ENCODE measurements around the gene ACLY.

ACLY gene

DNA sequence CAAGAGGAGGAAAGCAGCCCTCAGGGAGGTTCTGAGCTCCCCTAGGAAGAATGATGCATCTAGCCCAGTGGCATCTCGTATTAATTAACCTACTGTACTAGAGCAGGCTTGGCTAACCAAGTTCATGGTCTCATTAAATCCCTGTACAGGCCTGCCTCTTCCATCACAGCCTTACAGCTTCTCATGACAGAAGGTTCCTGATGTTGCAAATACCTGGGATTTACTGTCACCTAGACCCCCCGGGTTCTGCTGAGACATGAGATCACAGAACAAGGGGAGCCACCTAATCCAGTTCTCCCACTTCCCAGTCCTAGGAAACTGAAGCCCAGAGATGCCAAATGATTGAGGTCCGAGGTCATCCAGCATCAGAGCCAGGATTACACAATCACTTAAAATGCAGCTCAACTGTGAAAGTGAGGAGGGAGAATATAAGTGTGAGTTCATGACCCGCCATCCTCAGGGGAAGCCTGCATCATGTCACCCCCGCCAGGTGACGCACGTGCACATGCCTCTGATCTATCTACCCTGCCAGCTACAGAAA is 23.9 kb downstream of the ACLY start (continued):
- TF ChIP-seq ZNF548 (tag by site-specific recombination; IDR thresholded peaks at IDR 0.05) = no peak
- no peak for TF ChIP-seq ZBTB8A (tag by site-specific recombination; IDR thresholded peaks at IDR 0.05)
- TF ChIP-seq ZSCAN30 (tag by site-specific recombination; IDR thresholded peaks at IDR 0.05) = no peak
- TF ChIP-seq ZNF416 (tag by site-specific recombination; IDR thresholded peaks at IDR 0.05) = no peak
- no peak for TF ChIP-seq ZNF585B (tag by site-specific recombination; IDR thresholded peaks at IDR 0.05)
- TF ChIP-seq, protein P1, sequence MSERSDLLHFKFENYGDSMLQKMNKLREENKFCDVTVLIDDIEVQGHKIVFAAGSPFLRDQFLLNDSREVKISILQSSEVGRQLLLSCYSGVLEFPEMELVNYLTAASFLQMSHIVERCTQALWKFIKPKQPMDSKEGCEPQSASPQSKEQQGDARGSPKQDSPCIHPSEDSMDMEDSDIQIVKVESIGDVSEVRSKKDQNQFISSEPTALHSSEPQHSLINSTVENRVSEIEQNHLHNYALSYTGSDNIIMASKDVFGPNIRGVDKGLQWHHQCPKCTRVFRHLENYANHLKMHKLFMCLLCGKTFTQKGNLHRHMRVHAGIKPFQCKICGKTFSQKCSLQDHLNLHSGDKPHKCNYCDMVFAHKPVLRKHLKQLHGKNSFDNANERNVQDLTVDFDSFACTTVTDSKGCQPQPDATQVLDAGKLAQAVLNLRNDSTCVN (tag by site-specific recombination; optimal IDR thresholded peaks at IDR 0.05) = no peak
- no peak for TF ChIP-seq TCF7L2 (IDR thresholded peaks at IDR 0.05; ENCODE audit: borderline replicate concordance, low read depth, low read length)
- TF ChIP-seq ZBTB20 (tag by site-specific recombination; IDR thresholded peaks at IDR 0.05) = no peak
- no peak for TF ChIP-seq ZNF266 (tag by site-specific recombination; IDR thresholded peaks at IDR 0.05; ENCODE audit: low read depth)
- TF ChIP-seq ZNF394 (tag by site-specific recombination; IDR thresholded peaks at IDR 0.05; ENCODE audit: borderline replicate concordance) = 0 out of 2 replicates have a peak, but pooled peaks have one; percentile 25
- TF ChIP-seq ZNF324 (tag by site-specific recombination; IDR thresholded peaks at IDR 0.05) = 0 out of 2 replicates have a peak, but pooled peaks have one; percentile 25
- TF ChIP-seq, protein P2, sequence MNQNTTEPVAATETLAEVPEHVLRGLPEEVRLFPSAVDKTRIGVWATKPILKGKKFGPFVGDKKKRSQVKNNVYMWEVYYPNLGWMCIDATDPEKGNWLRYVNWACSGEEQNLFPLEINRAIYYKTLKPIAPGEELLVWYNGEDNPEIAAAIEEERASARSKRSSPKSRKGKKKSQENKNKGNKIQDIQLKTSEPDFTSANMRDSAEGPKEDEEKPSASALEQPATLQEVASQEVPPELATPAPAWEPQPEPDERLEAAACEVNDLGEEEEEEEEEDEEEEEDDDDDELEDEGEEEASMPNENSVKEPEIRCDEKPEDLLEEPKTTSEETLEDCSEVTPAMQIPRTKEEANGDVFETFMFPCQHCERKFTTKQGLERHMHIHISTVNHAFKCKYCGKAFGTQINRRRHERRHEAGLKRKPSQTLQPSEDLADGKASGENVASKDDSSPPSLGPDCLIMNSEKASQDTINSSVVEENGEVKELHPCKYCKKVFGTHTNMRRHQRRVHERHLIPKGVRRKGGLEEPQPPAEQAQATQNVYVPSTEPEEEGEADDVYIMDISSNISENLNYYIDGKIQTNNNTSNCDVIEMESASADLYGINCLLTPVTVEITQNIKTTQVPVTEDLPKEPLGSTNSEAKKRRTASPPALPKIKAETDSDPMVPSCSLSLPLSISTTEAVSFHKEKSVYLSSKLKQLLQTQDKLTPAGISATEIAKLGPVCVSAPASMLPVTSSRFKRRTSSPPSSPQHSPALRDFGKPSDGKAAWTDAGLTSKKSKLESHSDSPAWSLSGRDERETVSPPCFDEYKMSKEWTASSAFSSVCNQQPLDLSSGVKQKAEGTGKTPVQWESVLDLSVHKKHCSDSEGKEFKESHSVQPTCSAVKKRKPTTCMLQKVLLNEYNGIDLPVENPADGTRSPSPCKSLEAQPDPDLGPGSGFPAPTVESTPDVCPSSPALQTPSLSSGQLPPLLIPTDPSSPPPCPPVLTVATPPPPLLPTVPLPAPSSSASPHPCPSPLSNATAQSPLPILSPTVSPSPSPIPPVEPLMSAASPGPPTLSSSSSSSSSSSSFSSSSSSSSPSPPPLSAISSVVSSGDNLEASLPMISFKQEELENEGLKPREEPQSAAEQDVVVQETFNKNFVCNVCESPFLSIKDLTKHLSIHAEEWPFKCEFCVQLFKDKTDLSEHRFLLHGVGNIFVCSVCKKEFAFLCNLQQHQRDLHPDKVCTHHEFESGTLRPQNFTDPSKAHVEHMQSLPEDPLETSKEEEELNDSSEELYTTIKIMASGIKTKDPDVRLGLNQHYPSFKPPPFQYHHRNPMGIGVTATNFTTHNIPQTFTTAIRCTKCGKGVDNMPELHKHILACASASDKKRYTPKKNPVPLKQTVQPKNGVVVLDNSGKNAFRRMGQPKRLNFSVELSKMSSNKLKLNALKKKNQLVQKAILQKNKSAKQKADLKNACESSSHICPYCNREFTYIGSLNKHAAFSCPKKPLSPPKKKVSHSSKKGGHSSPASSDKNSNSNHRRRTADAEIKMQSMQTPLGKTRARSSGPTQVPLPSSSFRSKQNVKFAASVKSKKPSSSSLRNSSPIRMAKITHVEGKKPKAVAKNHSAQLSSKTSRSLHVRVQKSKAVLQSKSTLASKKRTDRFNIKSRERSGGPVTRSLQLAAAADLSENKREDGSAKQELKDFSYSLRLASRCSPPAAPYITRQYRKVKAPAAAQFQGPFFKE (tag by site-specific recombination; IDR thresholded peaks at IDR 0.05; ENCODE audit: borderline replicate concordance) = no peak
- TF ChIP-seq SP7 (tag by site-specific recombination; IDR thresholded peaks at IDR 0.05) = peak; percentile 88
- no peak for TF ChIP-seq ZNF701 (tag by site-specific recombination; IDR thresholded peaks at IDR 0.05)
- TF ChIP-seq, protein P3, sequence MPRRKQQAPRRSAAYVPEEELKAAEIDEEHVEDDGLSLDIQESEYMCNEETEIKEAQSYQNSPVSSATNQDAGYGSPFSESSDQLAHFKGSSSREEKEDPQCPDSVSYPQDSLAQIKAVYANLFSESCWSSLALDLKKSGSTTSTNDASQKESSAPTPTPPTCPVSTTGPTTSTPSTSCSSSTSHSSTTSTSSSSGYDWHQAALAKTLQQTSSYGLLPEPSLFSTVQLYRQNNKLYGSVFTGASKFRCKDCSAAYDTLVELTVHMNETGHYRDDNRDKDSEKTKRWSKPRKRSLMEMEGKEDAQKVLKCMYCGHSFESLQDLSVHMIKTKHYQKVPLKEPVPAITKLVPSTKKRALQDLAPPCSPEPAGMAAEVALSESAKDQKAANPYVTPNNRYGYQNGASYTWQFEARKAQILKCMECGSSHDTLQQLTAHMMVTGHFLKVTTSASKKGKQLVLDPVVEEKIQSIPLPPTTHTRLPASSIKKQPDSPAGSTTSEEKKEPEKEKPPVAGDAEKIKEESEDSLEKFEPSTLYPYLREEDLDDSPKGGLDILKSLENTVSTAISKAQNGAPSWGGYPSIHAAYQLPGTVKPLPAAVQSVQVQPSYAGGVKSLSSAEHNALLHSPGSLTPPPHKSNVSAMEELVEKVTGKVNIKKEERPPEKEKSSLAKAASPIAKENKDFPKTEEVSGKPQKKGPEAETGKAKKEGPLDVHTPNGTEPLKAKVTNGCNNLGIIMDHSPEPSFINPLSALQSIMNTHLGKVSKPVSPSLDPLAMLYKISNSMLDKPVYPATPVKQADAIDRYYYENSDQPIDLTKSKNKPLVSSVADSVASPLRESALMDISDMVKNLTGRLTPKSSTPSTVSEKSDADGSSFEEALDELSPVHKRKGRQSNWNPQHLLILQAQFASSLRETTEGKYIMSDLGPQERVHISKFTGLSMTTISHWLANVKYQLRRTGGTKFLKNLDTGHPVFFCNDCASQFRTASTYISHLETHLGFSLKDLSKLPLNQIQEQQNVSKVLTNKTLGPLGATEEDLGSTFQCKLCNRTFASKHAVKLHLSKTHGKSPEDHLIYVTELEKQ (tag by site-specific recombination; IDR thresholded peaks at IDR 0.05; ENCODE audit: borderline replicate concordance) = peak; percentile 62; the same call in 1 of the 2 replicates
- TF ChIP-seq BCL11A (tag by site-specific recombination; IDR thresholded peaks at IDR 0.05; ENCODE audit: low read depth) = 0 out of 2 replicates have a peak, but pooled peaks have one; percentile 18
- no peak for TF ChIP-seq ZNF121 (tag by site-specific recombination; IDR thresholded peaks at IDR 0.05)
- TF ChIP-seq ZBTB48 (tag by site-specific recombination; IDR thresholded peaks at IDR 0.05) = no peak
- TF ChIP-seq MZF1 (tag by site-specific recombination; IDR thresholded peaks at IDR 0.05; ENCODE audit: borderline replicate concordance) = no peak
- no peak for TF ChIP-seq ZNF155 (tag by site-specific recombination; IDR thresholded peaks at IDR 0.05)
- TF ChIP-seq, protein P4, sequence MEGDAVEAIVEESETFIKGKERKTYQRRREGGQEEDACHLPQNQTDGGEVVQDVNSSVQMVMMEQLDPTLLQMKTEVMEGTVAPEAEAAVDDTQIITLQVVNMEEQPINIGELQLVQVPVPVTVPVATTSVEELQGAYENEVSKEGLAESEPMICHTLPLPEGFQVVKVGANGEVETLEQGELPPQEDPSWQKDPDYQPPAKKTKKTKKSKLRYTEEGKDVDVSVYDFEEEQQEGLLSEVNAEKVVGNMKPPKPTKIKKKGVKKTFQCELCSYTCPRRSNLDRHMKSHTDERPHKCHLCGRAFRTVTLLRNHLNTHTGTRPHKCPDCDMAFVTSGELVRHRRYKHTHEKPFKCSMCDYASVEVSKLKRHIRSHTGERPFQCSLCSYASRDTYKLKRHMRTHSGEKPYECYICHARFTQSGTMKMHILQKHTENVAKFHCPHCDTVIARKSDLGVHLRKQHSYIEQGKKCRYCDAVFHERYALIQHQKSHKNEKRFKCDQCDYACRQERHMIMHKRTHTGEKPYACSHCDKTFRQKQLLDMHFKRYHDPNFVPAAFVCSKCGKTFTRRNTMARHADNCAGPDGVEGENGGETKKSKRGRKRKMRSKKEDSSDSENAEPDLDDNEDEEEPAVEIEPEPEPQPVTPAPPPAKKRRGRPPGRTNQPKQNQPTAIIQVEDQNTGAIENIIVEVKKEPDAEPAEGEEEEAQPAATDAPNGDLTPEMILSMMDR (tag by site-specific recombination; IDR thresholded peaks at IDR 0.05) = no peak
- TF ChIP-seq ZNF433 (tag by site-specific recombination; IDR thresholded peaks at IDR 0.05; ENCODE audit: low read depth) = no peak
- peak; percentile 84 for TF ChIP-seq ZNF600 (tag by site-specific recombination; IDR thresholded peaks at IDR 0.05)
- TF ChIP-seq, protein P5, sequence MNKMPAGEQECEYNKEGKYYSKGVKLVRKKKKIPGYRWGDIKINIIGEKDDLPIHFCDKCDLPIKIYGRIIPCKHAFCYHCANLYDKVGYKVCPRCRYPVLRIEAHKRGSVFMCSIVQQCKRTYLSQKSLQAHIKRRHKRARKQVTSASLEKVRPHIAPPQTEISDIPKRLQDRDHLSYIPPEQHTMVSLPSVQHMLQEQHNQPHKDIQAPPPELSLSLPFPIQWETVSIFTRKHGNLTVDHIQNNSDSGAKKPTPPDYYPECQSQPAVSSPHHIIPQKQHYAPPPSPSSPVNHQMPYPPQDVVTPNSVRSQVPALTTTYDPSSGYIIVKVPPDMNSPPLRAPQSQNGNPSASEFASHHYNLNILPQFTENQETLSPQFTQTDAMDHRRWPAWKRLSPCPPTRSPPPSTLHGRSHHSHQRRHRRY (tag by site-specific recombination; IDR thresholded peaks at IDR 0.05) = no peak
- TF ChIP-seq ZNF610 (tag by site-specific recombination; IDR thresholded peaks at IDR 0.05; ENCODE audit: borderline replicate concordance) = no peak
- no peak for TF ChIP-seq MEIS1 (CRISPR knock-in tag; IDR thresholded peaks at IDR 0.05; ENCODE audit: borderline replicate concordance)
- TF ChIP-seq ZBTB17 (tag by site-specific recombination; IDR thresholded peaks at IDR 0.05) = peak; percentile 83
- TF ChIP-seq ZNF658 (tag by site-specific recombination; IDR thresholded peaks at IDR 0.05) = no peak

All from HEK293 (cell line).